HG03103 (cell line): Measurements from ENCODE around the gene SGF29.
"Not testable (repeated sequence)": the region's sequence is repeated elsewhere in the genome, so short reads cannot be mapped to it uniquely, and the experiment has no call there.

Experiments
- ATAC-seq: cut with Tn5 transposase; IDR thresholded peaks from one replicate; pipeline ENCODE4 v1.9.1; 2021; ENCODE audit warnings: low read depth; ENCODE audit not compliant: unreplicated experiment

Gene SGF29

GRCh38 chr16:28608867-28609596 lies 55.3 kb downstream of the SGF29 start:
- ATAC-seq = not testable (repeated sequence)

- ATAC-seq = no peak
Measured at GRCh38 chr16:28609631-28610594, 56.2 kb downstream of the SGF29 start, which contains the start of gene SULT1A1. Gene SULT1A1 (minus strand): TSS chr16:28610044. CDS start chr16:28608855, 1,189 bp downstream.

GRCh38 chr16:28610595-28611191 lies 57.0 kb downstream of the SGF29 start:
- no peak for ATAC-seq

GRCh38 chr16:28612359-28613280 lies 58.9 kb downstream of the SGF29 start:
- ATAC-seq = not testable (repeated sequence)

- not testable (repeated sequence) for ATAC-seq
Measured at GRCh38 chr16:28613912-28614311, 60.2 kb downstream of the SGF29 start.

GRCh38 chr16:28614561-28614960 lies 60.8 kb downstream of the SGF29 start:
- not testable (repeated sequence) for ATAC-seq

- ATAC-seq = not testable (repeated sequence)
Measured at GRCh38 chr16:28615486-28616223, 61.9 kb downstream of the SGF29 start.

GRCh38 chr16:28616224-28616577 lies 62.5 kb downstream of the SGF29 start:
- not testable (repeated sequence) for ATAC-seq

GRCh38 chr16:28616636-28617035 lies 62.9 kb downstream of the SGF29 start:
- ATAC-seq = no peak

- ATAC-seq = no peak
Measured at GRCh38 chr16:28617874-28618273, 64.2 kb downstream of the SGF29 start.

GRCh38 chr16:28620316-28620715 lies 66.6 kb downstream of the SGF29 start:
- not testable (repeated sequence) for ATAC-seq

- no peak for ATAC-seq
Measured at GRCh38 chr16:28621481-28622155, 67.9 kb downstream of the SGF29 start.

- ATAC-seq = not testable (repeated sequence)
Measured at GRCh38 chr16:28622532-28623171, 68.9 kb downstream of the SGF29 start.

GRCh38 chr16:28623172-28623711 lies 69.5 kb downstream of the SGF29 start:
- no peak for ATAC-seq

- ATAC-seq = not testable (repeated sequence)
Measured at GRCh38 chr16:28630905-28631304, 77.2 kb downstream of the SGF29 start.

GRCh38 chr16:28636093-28636823 lies 82.5 kb downstream of the SGF29 start:
- not testable (repeated sequence) for ATAC-seq

GRCh38 chr16:28637765-28638164 lies 84.0 kb downstream of the SGF29 start, which contains the start of gene NPIPB8:
Gene NPIPB8 (plus strand): TSS chr16:28638065. CDS start chr16:28638361, 296 bp downstream.
- ATAC-seq = not testable (repeated sequence)
